HEK293 (cell line): ENCODE results near the gene TLE1.

ENCODE experiments used
- CTCF ChIA-PET: fragments of 350-600 bp; formaldehyde crosslinking; extraction: SDS; loops from one replicate; lab custom pipeline; 2021; ENCODE audit warnings: antibody characterized with exemption; lab: Yijun Ruan, JAX
- POLR2A ChIA-PET: fragments of 300-600 bp; formaldehyde crosslinking; extraction: SDS; loops from one replicate; lab custom pipeline; 2020; ENCODE audit warnings: antibody characterized with exemption, inconsistent platforms; lab: Yijun Ruan, JAX
- H3K27ac ChIP-seq: fragments of 200-500 bp; sonication (Bioruptor generic); 2 replicates; pipeline ENCODE4 v1.5.1; 2014; ENCODE audit warnings: low read depth, low read length, control low read depth, inconsistent platforms; ENCODE audit errors: extremely low read depth
- H3K36me3 ChIP-seq, 2 experiments: fragments of 200-500 bp in 1 of 2; sonication (Bioruptor generic) in 1 of 2; 1 replicate in 1 of 2; 2 replicates in 1 of 2; pipeline ENCODE4 v1.5.1; 2014 to 2017; ENCODE audit warnings: inconsistent platforms in 2 of 2, low read length in 2 of 2; ENCODE audit not compliant: control insufficient read depth in 2 of 2, insufficient read depth in 1 of 2
- H3K4me1 ChIP-seq: fragments of 200-500 bp; sonication (Bioruptor generic); 2 replicates; pipeline ENCODE4 v1.5.1; 2014; ENCODE audit warnings: mild to moderate bottlenecking, low read length, inconsistent platforms; ENCODE audit not compliant: control insufficient read depth, insufficient read depth
- H3K4me3 ChIP-seq: 2 replicates; pipeline ENCODE4 v1.5.1; 2011; ENCODE audit warnings: low read depth, mild to moderate bottlenecking, control low read depth, low read length, moderate library complexity
- H3K9me3 ChIP-seq: fragments of 200-500 bp; sonication (Bioruptor generic); 2 replicates; pipeline ENCODE4 v1.5.1; 2014; ENCODE audit warnings: low read depth, low read length, inconsistent platforms; ENCODE audit not compliant: control insufficient read depth, insufficient read depth
- FEZF1 ChIP-seq: fragments of 450-650 bp; formaldehyde crosslinking; IDR thresholded peaks from 2 replicates; pipeline ENCODE4 v1.5.1; 2016; ENCODE audit warnings: missing biosample characterization, missing genetic modification characterization
- GLI2 ChIP-seq: fragments of 450-650 bp; formaldehyde crosslinking; IDR thresholded peaks from 2 replicates; pipeline ENCODE4; 2017; ENCODE audit warnings: missing biosample characterization, missing genetic modification characterization, low read depth, borderline replicate concordance
- GLIS2 ChIP-seq: fragments of 450-650 bp; formaldehyde crosslinking; IDR thresholded peaks from 2 replicates; pipeline ENCODE4 v1.5.1; 2016; ENCODE audit warnings: missing biosample characterization, missing genetic modification characterization
- PRDM4 ChIP-seq: fragments of 450-650 bp; formaldehyde crosslinking; IDR thresholded peaks from 2 replicates; pipeline ENCODE4 v1.5.1; 2017; ENCODE audit warnings: missing biosample characterization, missing genetic modification characterization
- RBAK ChIP-seq: fragments of 450-650 bp; formaldehyde crosslinking; IDR thresholded peaks from 2 replicates; pipeline ENCODE4 v1.5.1; 2016; ENCODE audit warnings: missing biosample characterization, missing genetic modification characterization
- SP7 ChIP-seq: fragments of 450-650 bp; formaldehyde crosslinking; IDR thresholded peaks from 2 replicates; pipeline ENCODE4 v1.5.1; 2016; ENCODE audit warnings: missing biosample characterization, missing genetic modification characterization
- TSHZ1 ChIP-seq: fragments of 450-650 bp; formaldehyde crosslinking; IDR thresholded peaks from 2 replicates; pipeline ENCODE4 v1.5.1; 2016; ENCODE audit warnings: missing biosample characterization, missing genetic modification characterization, borderline replicate concordance
- ZBTB21 ChIP-seq: fragments of 450-650 bp; formaldehyde crosslinking; IDR thresholded peaks from 2 replicates; pipeline ENCODE4 v1.5.1; 2017; ENCODE audit warnings: missing biosample characterization, missing genetic modification characterization
- ZNF19 ChIP-seq: fragments of 450-650 bp; formaldehyde crosslinking; IDR thresholded peaks from 2 replicates; pipeline ENCODE4; 2016; ENCODE audit warnings: missing biosample characterization, missing genetic modification characterization, low read depth
- ZNF292 ChIP-seq: fragments of 450-650 bp; formaldehyde crosslinking; IDR thresholded peaks from 2 replicates; pipeline ENCODE4 v1.5.1; 2016; ENCODE audit warnings: low read depth, missing biosample characterization, missing genetic modification characterization, borderline replicate concordance
- ZNF529 ChIP-seq: fragments of 450-650 bp; formaldehyde crosslinking; IDR thresholded peaks from 2 replicates; pipeline ENCODE4 v1.5.1; 2017; ENCODE audit warnings: missing genetic modification characterization, missing biosample characterization; ENCODE audit not compliant: insufficient replicate concordance
- ZNF747 ChIP-seq: fragments of 450-650 bp; formaldehyde crosslinking; IDR thresholded peaks from 2 replicates; pipeline ENCODE4 v1.5.1; 2016; ENCODE audit warnings: missing biosample characterization, missing genetic modification characterization

Gene TLE1

GRCh38 chr9:81685763-81686613 is 3.4 kb downstream of the TLE1 start (continued):
- peak; percentile 13; the same call in 1 of the 2 replicates for TF ChIP-seq PRDM4
- TF ChIP-seq, all 188 proteins: peak for 18

- no peaks in the 10 kb centered on the region for H3K9me3 ChIP-seq
- ChIA-PET POLR2A (no interaction called here), CTCF (no interaction called here)
- H3K4me3 ChIP-seq: no peak overlapping the region
- H3K27ac ChIP-seq: no peak overlapping the region
- peaks cover 11 to 51% of the 10 kb centered on the region in 2 experiments for H3K36me3 ChIP-seq
- TF ChIP-seq ZBTB21 (tag by site-specific recombination) (no peak), ZNF529 (tag by site-specific recombination) (no peak), RBAK (tag by site-specific recombination) (no peak), ZNF747 (tag by site-specific recombination) (no peak), ZNF292 (tag by site-specific recombination) (no peak), GLI2 (tag by site-specific recombination) (no peak), GLIS2 (tag by site-specific recombination) (no peak), TSHZ1 (no peak)
- H3K4me1 ChIP-seq: peaks cover 11% of the 10 kb centered on the region; the same call in 1 of the 2 replicates
These were observed 4.7 kb downstream of the TLE1 start for GRCh38 chr9:81684635-81685034.

DNA sequence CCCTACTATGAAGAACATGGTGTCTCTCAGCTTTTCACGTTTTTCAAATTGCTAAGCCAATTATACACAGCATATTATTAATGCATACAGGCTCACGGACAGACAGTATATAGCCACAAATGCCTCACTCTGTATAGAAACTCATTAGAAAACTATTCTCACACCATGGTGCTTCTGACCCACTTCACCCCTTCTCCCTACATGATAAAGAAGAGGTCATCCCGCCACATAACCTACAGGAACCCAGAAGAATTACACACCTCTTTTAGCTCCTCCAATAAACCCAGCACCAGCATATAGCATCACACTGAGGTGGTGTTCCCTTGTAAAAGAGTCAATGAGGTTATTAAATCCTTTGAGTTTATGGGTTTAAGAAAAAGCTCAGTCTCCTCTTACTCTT is 5.6 kb downstream of the TLE1 start:
- TF ChIP-seq ZNF19 (tag by site-specific recombination): no peak
- peak; percentile 30; the same call in 1 of the 2 replicates for TF ChIP-seq FEZF1 (tag by site-specific recombination)
- TF ChIP-seq, all 188 proteins: peak for 1
- ChIA-PET CTCF (interaction anchor here (0.6 kb wide), 2 partner anchors 15 to 23 kb away, joined by 3 to 4 read pairs; no protein-coding TSS in a partner anchor), POLR2A (interaction anchor here (0.7 kb wide), 1 partner anchor 10 kb away, joined by 10 read pairs; no protein-coding TSS in a partner anchor)
- peaks cover 15 to 57% of the 10 kb centered on the region in 2 experiments for H3K36me3 ChIP-seq
- no peak overlapping the region for H3K4me3 ChIP-seq
- H3K4me1 ChIP-seq: peaks cover 11% of the 10 kb centered on the region; the same call in 1 of the 2 replicates
- no peaks in the 10 kb centered on the region for H3K9me3 ChIP-seq
- H3K27ac ChIP-seq: no peak overlapping the region

DNA sequence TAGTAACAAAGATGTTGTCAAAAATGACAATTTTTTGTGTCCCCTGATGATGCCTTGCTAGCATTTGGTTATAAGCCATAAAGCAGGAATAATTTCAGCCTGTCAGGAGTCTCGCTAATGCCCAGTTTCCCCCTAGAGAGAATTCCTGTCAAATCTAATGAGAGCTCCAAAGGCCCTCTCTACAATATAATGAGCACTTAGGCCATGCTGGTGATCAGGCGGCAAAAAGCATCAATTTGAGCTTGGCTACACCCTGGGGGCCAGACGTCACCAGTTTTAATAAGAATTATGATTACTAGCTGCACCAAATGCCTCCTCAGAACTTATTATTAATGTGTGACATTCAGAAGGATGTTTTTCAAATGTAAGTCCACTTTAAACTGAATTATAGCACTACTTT is 6.1 kb downstream of the TLE1 start:
- Histone ChIP-seq H3K36me3 (peaks cover 20 to 61% of the 10 kb centered on the region in 2 experiments), H3K4me3 (no peak overlapping the region), H3K27ac (no peak overlapping the region), H3K9me3 (no peaks in the 10 kb centered on the region), H3K4me1 (peaks cover 11% of the 10 kb centered on the region; the same call in 1 of the 2 replicates)
- ChIA-PET CTCF (interaction anchor here (0.6 to 0.7 kb wide), 2 partner anchors 22 to 775 kb away, joined by 3 read pairs; no protein-coding TSS in a partner anchor), POLR2A (interaction anchor here (0.7 kb wide), 1 partner anchor 10 kb away, joined by 10 read pairs; no protein-coding TSS in a partner anchor)
- TF ChIP-seq GLI2 (tag by site-specific recombination): no peak
- peak; percentile 77 for TF ChIP-seq SP7 (tag by site-specific recombination)
